NCI-H2227 (cell line): Measurements from ENCODE around the gene ZNRF4.

Source experiments
- DNase-seq: peaks from one replicate; lab custom pipeline; 2025; ENCODE audit not compliant: unreplicated experiment; lab: John Stamatoyannopoulos, UW

Gene ZNRF4

DNA sequence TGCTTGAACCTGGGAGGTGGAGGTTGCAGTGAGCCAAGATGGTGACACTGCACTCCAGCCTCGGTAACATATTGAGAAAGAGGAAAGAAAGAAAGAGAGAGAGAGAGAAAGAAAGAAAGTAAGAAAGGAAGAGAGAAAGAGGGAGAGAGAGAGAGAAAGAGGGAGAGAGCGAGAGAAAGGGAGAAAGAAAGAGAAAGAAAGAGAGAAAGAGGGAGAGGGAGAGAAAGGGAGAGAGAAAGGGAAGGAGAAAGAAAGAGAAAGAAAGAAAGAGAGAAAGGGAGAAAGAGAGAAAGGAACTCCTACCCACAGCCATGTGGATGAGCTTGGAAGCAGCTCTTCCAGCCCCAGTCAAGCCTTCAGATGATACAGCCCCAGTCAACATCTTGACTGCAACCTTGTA is 46.7 kb downstream of the ZNRF4 start:
- no peak for DNase-seq

GRCh38 chr19:5503598-5503997 is 48.4 kb downstream of the ZNRF4 start:
- DNase-seq: no peak

GRCh38 chr19:5504114-5504513 is 48.9 kb downstream of the ZNRF4 start:
- DNase-seq: no peak
